Central memory CD4-positive, alpha-beta T cell (primary cell): ENCODE results near the gene TMEM272.

Source experiments
- DNase-seq: peaks from one replicate; pipeline ENCODE4 v3.0.0; 2022

Gene TMEM272

GRCh38 chr13:51778392-51778791 is 66.6 kb downstream of the TMEM272 start:
- no peak for DNase-seq

GRCh38 chr13:51777921-51778320 is 67.1 kb downstream of the TMEM272 start:
- no peak for DNase-seq

GRCh38 chr13:51776179-51776578 is 68.8 kb downstream of the TMEM272 start:
- no peak for DNase-seq

DNA sequence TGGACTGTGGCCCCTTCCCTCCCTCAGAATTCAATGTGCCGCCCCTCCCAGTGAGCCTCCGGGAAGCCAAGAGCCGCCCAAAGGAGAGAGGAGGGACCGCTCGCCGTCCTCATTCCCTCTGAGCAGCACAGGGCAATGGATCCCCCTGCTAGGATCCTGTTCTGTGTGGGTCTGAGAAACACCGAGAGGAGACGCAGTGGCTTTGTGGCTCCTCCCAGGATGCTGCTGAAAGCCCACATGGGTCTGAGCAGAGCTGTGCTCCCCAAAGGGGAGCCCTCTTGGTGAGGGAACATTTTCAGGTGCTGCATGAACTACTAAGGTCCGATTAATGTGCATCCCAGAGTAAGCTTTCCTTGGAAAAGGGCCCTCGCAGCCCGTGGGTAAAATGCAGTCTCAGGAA is 71.5 kb downstream of the TMEM272 start:
- DNase-seq, result no peak

DNA sequence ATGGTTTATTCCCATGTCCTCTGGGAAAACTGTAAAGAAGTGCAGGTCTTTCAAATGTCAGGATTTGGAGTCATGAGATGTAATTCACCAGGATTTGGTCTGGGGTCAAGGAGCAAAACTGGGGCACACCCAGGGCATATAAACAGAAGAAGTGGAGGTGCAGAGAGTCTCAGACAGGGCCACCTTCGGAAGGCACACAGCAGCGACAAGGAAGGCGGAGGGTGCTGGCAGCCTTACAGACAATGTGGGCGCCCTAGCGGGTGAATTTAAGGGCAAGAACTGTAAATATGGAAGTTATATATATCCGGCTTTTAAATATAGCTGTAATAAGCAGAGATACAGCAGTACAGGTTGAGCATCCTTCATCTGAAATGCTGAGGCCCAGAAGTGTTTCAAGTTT is 72.2 kb downstream of the TMEM272 start:
- DNase-seq, result no peak

GRCh38 chr13:51772105-51772455 is 72.9 kb downstream of the TMEM272 start:
- no peak for DNase-seq

DNA sequence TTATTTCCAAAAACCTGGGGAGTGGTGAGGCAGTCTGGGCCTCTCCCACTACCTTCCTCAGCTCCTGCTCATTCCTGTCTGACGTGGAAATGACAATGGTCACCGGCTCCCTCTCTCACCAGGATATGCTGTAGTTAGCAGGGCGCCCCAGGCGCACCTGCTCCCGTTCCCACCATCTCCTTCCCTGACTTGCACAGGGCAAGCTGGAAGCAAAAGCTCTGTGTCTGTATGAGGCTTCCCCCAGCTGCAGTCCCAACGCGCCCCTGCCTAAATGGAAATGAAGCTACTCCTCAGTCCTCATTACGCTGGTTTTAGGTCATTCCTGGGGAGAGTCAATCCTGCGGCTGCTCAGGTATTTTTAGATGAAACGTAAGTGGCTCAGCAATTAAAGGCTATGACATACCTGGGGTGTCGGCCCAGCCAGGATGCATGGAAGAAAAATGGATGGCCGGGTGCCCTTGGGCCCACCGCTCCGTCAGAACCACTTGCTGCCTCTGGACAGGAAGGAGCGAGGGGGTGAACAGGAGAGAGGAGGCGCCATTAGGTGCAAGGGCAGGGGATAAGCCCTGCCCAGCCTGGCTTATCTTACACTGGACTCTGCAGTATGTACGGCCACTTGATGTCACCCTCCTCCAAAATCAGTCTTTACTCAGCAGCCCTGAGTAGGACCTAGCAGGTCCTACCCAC is 73.4 kb downstream of the TMEM272 start:
- no peak for DNase-seq

- no peak for DNase-seq
Observed at GRCh38 chr13:51770681-51771417, 74.1 kb downstream of the TMEM272 start.

GRCh38 chr13:51770160-51770559 is 74.8 kb downstream of the TMEM272 start:
- DNase-seq, result no peak

DNA sequence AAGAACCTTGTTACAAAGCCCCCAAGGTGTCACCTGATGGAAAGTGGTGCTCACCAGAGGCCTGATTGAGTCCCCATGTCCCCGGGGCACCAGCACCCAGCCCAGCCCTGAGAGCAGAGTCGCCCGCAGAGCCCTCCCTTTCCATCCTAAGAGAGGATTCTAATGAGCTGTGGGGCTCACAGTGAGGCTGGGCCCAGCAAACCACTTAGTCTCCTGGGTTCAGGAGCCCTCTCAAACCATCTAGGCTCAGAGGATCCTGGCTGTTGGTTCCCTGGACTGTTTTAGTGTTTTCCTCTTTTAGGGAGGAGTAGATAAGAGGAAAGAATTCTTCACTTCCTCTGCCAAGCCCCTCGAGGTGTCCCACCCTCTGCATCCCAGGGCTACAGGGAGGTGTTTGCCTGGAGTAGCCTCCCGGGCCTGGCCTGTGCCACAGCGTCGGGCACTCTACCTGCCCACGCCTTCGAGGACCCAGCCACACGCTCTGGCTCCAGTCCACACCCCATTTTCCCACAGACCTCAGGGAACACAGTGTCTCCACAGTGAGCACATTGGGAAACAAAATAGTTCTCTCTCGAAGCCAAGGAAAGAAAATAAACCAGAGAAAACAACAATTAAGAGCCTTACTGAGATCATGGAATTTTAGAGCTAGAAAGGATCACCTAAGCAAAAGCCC is 75.4 kb downstream of the TMEM272 start:
- DNase-seq, result no peak

DNA sequence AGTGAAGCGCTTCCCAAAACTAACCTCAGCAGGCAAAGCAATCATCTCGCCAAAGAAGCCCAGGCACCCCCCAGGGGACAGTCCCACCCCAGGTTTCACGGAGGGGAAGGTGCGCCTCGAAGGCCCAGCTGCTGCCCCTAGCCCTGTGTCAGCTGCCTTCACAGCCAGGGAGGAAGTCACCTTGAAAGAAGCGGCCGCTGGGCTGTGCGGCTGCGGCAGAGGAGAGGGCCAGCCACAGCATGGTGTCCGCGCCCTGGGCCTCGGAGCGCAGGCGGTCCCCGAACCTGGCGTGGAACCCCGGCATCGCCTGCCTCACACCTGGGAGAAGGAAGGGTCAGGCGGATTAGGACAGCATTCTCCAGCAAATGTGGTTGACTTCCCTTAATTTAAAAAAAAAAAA is 76.0 kb downstream of the TMEM272 start:
- no peak for DNase-seq

DNA sequence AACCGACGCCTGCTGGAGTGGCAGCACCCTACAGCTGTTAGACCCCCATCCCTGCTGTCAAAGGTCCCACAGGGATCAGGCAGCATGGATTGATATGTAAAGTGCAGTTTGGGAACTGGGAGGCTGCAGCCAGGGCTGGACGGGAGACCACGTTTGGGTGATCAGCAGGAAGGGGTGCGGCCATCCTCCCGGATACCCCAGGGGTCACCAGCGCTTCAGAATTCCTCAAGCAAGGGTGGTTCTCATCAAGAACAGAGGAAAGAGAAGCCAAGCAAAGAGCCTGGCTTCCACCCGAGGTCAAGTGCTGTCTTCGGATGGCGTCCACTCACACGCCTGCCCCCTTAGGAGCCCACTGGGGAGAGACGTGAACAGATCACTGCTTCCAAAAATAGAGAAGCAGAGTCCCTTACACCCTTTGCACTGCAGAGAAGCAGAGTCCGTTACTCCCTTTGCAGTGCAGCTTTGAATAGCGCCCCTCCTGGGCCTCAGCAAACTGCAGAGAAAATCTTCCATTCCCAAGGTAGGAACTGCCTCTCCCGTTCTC is 76.5 kb downstream of the TMEM272 start:
- no peak for DNase-seq

DNA sequence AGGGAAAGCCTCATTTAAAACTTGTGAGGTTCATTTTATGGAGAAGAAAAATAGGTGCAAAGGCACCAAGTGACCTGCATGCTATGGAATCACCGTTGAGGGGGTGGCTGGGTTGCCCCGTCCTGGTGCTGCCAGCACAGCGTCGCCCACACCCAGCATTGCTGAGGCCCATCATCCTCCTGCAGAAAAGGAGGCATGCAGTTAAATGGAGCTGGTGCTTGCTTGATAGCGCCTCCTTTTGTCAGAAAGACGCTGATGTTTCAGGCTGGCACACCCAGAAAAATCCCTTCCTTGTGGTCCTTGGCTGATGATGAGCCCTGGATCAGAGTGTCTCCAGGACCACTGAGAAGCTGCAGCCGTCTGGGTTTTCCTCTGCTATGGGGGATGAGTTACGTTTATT is 77.9 kb downstream of the TMEM272 start:
- DNase-seq, result no peak

DNA sequence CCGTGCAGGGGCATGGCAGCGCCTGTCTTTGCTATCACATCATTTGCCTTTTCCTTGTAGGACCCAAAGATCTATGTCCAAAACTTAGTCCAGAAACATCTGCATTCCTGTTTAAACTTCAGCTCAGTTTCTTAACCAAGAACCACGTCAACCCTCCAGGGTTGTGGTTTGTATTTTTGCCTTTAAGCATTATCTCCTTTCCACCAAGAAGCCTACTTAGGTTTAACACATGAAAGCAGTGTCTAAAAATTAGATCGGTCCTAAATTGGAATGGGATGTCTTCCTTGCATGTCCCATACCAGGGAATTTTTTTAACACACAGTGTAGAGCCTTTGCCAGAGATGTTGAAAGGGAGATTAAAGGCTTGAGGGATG is 79.8 kb downstream of the TMEM272 start:
- DNase-seq, result no peak

GRCh38 chr13:51764184-51765141 is 80.5 kb downstream of the TMEM272 start:
- peak; percentile 51 for DNase-seq

- no peak for DNase-seq
Observed at GRCh38 chr13:51763486-51763885, 81.5 kb downstream of the TMEM272 start.
